ENCODE measurements around the gene SPEM1.

Gene SPEM1

GRCh38 chr17:7418472-7419152 is 1.5 kb upstream of the SPEM1 start:
- no peak for DNase-seq (ENCODE audit: low read depth in 3 of 3)

- DNase-seq (ENCODE audit: low read depth in 3 of 3) = no peak
Observed at GRCh38 chr17:7421186-7421585, 1.1 kb downstream of the SPEM1 start.

- DNase-seq (ENCODE audit: low read depth in 3 of 3) = no peak
Observed at GRCh38 chr17:7423679-7424078, 3.6 kb downstream of the SPEM1 start.

- DNase-seq (ENCODE audit: low read depth in 3 of 3) = no peak
Observed at GRCh38 chr17:7425316-7425715, 5.2 kb downstream of the SPEM1 start, which contains the start of gene SPEM2. Gene SPEM2, plus strand, starts transcription at chr17:7425616. Its CDS starts 73 bp downstream, at chr17:7425689.

GRCh38 chr17:7425756-7426155 is 5.6 kb downstream of the SPEM1 start:
- no peak for DNase-seq (ENCODE audit: low read depth in 3 of 3)

- no peak for DNase-seq (ENCODE audit: low read depth in 3 of 3)
Observed at GRCh38 chr17:7426203-7426863, 6.2 kb downstream of the SPEM1 start.

GRCh38 chr17:7426896-7427489 is 6.9 kb downstream of the SPEM1 start:
- DNase-seq (ENCODE audit: low read depth in 3 of 3) = no peak

- no peak for DNase-seq (ENCODE audit: low read depth in 3 of 3)
Observed at GRCh38 chr17:7427549-7427948, 7.4 kb downstream of the SPEM1 start.

GRCh38 chr17:7428557-7428956 is 8.4 kb downstream of the SPEM1 start, which contains the start of gene SPEM3:
Gene SPEM3, plus strand, starts transcription at chr17:7428857. Its CDS starts 46 bp downstream, at chr17:7428903.
- DNase-seq (ENCODE audit: low read depth in 3 of 3) = no peak

- DNase-seq (ENCODE audit: low read depth in 3 of 3) = no peak
Observed at GRCh38 chr17:7429722-7430121, 9.6 kb downstream of the SPEM1 start.

GRCh38 chr17:7431231-7431630 is 11.1 kb downstream of the SPEM1 start:
- no peak for DNase-seq (ENCODE audit: low read depth in 3 of 3)

- DNase-seq (ENCODE audit: low read depth in 3 of 3) = no peak
Observed at GRCh38 chr17:7432296-7432695, 12.2 kb downstream of the SPEM1 start.

- DNase-seq (ENCODE audit: low read depth in 3 of 3) = peak in 1 of 3 donors; percentile 30
Observed at GRCh38 chr17:7435676-7436555, 15.8 kb downstream of the SPEM1 start.

GRCh38 chr17:7436556-7437368 is 16.6 kb downstream of the SPEM1 start:
- peak; percentile 68 to 71 (median 68) for DNase-seq (ENCODE audit: low read depth in 3 of 3)

GRCh38 chr17:7437369-7437863 is 17.3 kb downstream of the SPEM1 start:
- DNase-seq (ENCODE audit: low read depth in 3 of 3) = no peak

GRCh38 chr17:7437950-7438614 is 18.0 kb downstream of the SPEM1 start:
- peak in 2 of 3 donors; percentile 22 to 70 for DNase-seq (ENCODE audit: low read depth in 3 of 3)

- DNase-seq (ENCODE audit: low read depth in 3 of 3) = no peak
Observed at GRCh38 chr17:7438656-7439460, 18.7 kb downstream of the SPEM1 start.

- no peak for DNase-seq (ENCODE audit: low read depth in 3 of 3)
Observed at GRCh38 chr17:7439462-7440112, 19.5 kb downstream of the SPEM1 start, which contains the start of gene FGF11. Gene FGF11, plus strand, starts transcription at chr17:7439512. Its CDS starts 109 bp downstream, at chr17:7439621.
